Ovary (tissue), 3 donors: ENCODE results near the gene ABCA2.

Experiments used
- EP300 ChIP-seq: sonication (generic); formaldehyde crosslinking; IDR thresholded peaks from one replicate; pipeline ENCODE4 v1.6.1; 2017; ENCODE audit warnings: antibody characterized with exemption
- POLR2A ChIP-seq: fragments of 450-650 bp; IDR thresholded peaks from one replicate; pipeline ENCODE4 v1.6.1; 2017; ENCODE audit warnings: antibody characterized with exemption, mild to moderate bottlenecking, moderate library complexity
- TF ChIP-seq, protein P1 (sequence below), 3 donors: fragments of 450-650 bp in 2 of 3; fragments of 200-600 bp in 1 of 3; IDR thresholded peaks; one replicate each; pipeline versions ENCODE4 v1.5.1 to v1.8.0; 2016 to 2022; ENCODE audit warnings: antibody characterized with exemption in 3 of 3, mild to moderate bottlenecking in 1 of 3
- donor health status: DM: no; HTN: no; CAD: no.

DNA sequence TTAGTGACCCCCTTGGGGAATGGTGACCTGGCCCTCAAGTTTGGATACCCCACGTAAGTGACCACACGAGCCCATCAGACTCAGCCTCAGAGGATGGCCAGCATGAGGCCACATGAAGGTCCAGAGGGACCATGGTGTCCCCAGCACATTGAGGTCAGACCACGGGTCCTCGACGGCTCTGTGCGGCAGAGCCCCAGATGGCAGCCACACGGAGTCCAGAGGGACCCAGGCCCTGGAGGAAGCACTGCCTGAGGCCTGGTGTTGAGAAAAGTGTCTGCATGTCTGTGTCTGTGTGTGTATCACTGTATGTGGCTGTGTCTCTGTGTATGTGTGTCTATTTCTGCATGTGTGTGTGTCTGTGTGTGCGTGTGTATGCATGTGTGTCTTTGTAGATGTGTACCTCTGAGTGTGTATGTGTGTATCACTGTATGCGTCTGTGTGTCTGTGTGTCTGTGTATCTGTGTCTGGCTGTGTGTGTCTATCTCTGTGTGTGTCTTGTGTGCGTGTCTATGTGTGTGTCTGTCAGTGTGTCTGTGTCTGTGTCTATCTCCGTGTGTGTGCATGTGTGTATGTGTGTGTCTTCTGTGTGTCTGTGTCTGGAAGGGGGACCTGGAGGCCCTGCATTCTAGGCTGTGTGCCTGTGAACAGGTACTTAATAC, 44.3 kb downstream of the ABCA2 start:
- TF ChIP-seq, protein P1, sequence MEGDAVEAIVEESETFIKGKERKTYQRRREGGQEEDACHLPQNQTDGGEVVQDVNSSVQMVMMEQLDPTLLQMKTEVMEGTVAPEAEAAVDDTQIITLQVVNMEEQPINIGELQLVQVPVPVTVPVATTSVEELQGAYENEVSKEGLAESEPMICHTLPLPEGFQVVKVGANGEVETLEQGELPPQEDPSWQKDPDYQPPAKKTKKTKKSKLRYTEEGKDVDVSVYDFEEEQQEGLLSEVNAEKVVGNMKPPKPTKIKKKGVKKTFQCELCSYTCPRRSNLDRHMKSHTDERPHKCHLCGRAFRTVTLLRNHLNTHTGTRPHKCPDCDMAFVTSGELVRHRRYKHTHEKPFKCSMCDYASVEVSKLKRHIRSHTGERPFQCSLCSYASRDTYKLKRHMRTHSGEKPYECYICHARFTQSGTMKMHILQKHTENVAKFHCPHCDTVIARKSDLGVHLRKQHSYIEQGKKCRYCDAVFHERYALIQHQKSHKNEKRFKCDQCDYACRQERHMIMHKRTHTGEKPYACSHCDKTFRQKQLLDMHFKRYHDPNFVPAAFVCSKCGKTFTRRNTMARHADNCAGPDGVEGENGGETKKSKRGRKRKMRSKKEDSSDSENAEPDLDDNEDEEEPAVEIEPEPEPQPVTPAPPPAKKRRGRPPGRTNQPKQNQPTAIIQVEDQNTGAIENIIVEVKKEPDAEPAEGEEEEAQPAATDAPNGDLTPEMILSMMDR (IDR thresholded peaks at IDR 0.05): no peak
- TF ChIP-seq POLR2A (no peak), EP300 (no peak)
